ENCODE measurements around the gene KBTBD4. TPM values are rescaled to one million over a fixed set of nuclear protein-coding genes. Genes with fewer than 3 reads are reported as not detected.

KBTBD4 gene
- total and polyA plus RNA-seq, 7 experiments from 2014 or later: 15.0 to 47.2 (median 22.5) TPM

DNA sequence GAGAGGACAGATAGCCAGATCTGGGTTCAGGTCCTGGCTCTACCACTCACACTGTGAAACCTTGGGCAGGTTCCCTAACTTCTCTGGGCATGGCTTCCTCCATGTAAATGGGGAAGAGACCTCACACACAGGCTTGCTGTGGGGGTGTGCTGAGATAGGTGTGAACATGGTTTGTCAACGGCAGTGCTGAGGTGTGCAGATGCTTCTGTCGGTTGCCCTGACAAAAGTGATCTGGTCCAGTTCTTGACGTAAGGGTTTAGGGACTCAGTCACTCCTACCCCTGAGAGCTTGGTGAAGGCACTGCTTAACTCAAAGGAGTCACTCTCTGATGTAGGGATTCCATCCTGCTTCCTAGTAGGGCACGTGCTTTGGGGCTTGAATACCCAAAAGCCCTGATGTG, 13.5 kb upstream of the KBTBD4 start:
- Mint-ChIP-seq H3K27ac (peak overlapping the region in 1 of 9 donors; percentile 25), H3K36me3 (no peaks in the 10 kb centered on the region), H3K4me3 (no peak overlapping the region), H3K4me1 (peaks cover 0 to 14% (median 9%) of the 10 kb centered on the region in 7 donors), H3K27me3 (peaks cover 33 to 38% (median 36%) of the 10 kb centered on the region in 5 donors), H3K9me3 (no peaks in the 10 kb centered on the region)
- DNase-seq: no peak
- peaks cover 0 to 6% of the 10 kb centered on the region in 2 donors for H3K4me1 ChIP-seq (ENCODE audit: control insufficient read depth in 2 of 2, insufficient read depth in 2 of 2, low read length in 2 of 2)
- CTCF ChIA-PET: no interaction called here
- intact Hi-C loops (cut with micrococcal nuclease): loop anchor here in 1 of 2 donors (10.0 kb wide), 1 partner anchor 57 kb away; no protein-coding TSS in a partner anchor
- no peak overlapping the region for H3K4me3 ChIP-seq (ENCODE audit: low read length)
- H3K27me3 ChIP-seq (ENCODE audit: control insufficient read depth in 2 of 2, insufficient read depth in 2 of 2, low read length in 2 of 2): peaks cover 6 to 25% of the 10 kb centered on the region in 2 donors
- ATAC-seq: peak; percentile 19
- no peaks in the 10 kb centered on the region for H3K9me3 ChIP-seq (ENCODE audit: control insufficient read depth in 2 of 3, low read length in 3 of 3)
- POLR2A ChIA-PET: no interaction called here
- no peak overlapping the region for H3K27ac ChIP-seq (ENCODE audit: low read depth, low read length)
- no peaks in the 10 kb centered on the region for H3K36me3 ChIP-seq (ENCODE audit: control insufficient read depth in 2 of 3, insufficient read depth in 3 of 3, low read length in 3 of 3)

GRCh38 chr11:47591764-47592163, 13.0 kb upstream of the KBTBD4 start:
- POLR2A ChIA-PET: interaction anchor here (1.0 kb wide), 1 partner anchor 14 kb away, joined by 4 read pairs; no protein-coding TSS in a partner anchor
- H3K4me1 Mint-ChIP-seq: peaks cover 0 to 14% (median 9%) of the 10 kb centered on the region in 7 donors
- H3K9me3 Mint-ChIP-seq: no peaks in the 10 kb centered on the region
- H3K27me3 ChIP-seq (ENCODE audit: control insufficient read depth in 2 of 2, insufficient read depth in 2 of 2, low read length in 2 of 2): peaks cover 6 to 25% of the 10 kb centered on the region in 2 donors
- no peak for ATAC-seq
- peaks cover 33 to 38% (median 36%) of the 10 kb centered on the region in 5 donors for H3K27me3 Mint-ChIP-seq
- no peak overlapping the region for H3K4me3 ChIP-seq (ENCODE audit: low read length)
- H3K27ac Mint-ChIP-seq: peak overlapping the region in 1 of 9 donors; percentile 25
- intact Hi-C loops (cut with micrococcal nuclease): loop anchor here in 1 of 2 donors (10.0 kb wide), 1 partner anchor 57 kb away; no protein-coding TSS in a partner anchor
- CTCF ChIA-PET: no interaction called here
- H3K36me3 ChIP-seq (ENCODE audit: control insufficient read depth in 2 of 3, insufficient read depth in 3 of 3, low read length in 3 of 3): no peaks in the 10 kb centered on the region
- H3K9me3 ChIP-seq (ENCODE audit: control insufficient read depth in 2 of 3, low read length in 3 of 3): no peaks in the 10 kb centered on the region
- H3K36me3 Mint-ChIP-seq: no peaks in the 10 kb centered on the region
- peak overlapping the region in 1 of 10 donors; percentile 5 for H3K4me3 Mint-ChIP-seq
- H3K4me1 ChIP-seq (ENCODE audit: control insufficient read depth in 2 of 2, insufficient read depth in 2 of 2, low read length in 2 of 2): peaks cover 0 to 6% of the 10 kb centered on the region in 2 donors
- H3K27ac ChIP-seq (ENCODE audit: low read depth, low read length): no peak overlapping the region
- DNase-seq: no peak

- ATAC-seq: no peak
Measured at GRCh38 chr11:47589977-47590861, 11.4 kb upstream of the KBTBD4 start.

GRCh38 chr11:47589584-47589976, 10.8 kb upstream of the KBTBD4 start:
- Mint-ChIP-seq H3K4me1 (peaks cover 0 to 14% (median 9%) of the 10 kb centered on the region in 7 donors), H3K4me3 (no peak overlapping the region), H3K27ac (no peak overlapping the region), H3K27me3 (peaks cover 21 to 24% (median 23%) of the 10 kb centered on the region in 5 donors), H3K9me3 (no peaks in the 10 kb centered on the region), H3K36me3 (peaks cover 0 to 5% (median under 1%) of the 10 kb centered on the region in 5 donors)
- Histone ChIP-seq H3K4me1 (ENCODE audit: control insufficient read depth in 2 of 2, insufficient read depth in 2 of 2, low read length in 2 of 2) (peaks cover 0 to 6% of the 10 kb centered on the region in 2 donors), H3K27me3 (ENCODE audit: control insufficient read depth in 2 of 2, insufficient read depth in 2 of 2, low read length in 2 of 2) (peaks cover 6 to 23% of the 10 kb centered on the region in 2 donors), H3K36me3 (ENCODE audit: control insufficient read depth in 2 of 3, insufficient read depth in 3 of 3, low read length in 3 of 3) (peaks cover 0 to 13% (median 0%) of the 10 kb centered on the region in 3 experiments), H3K9me3 (ENCODE audit: control insufficient read depth in 2 of 3, low read length in 3 of 3) (no peaks in the 10 kb centered on the region), H3K4me3 (ENCODE audit: low read length) (no peak overlapping the region), H3K27ac (ENCODE audit: low read depth, low read length) (no peak overlapping the region)
- ChIA-PET POLR2A (no interaction called here), CTCF (no interaction called here)
- intact Hi-C loops (cut with micrococcal nuclease): no loop called here
- ATAC-seq (no peak), DNase-seq (no peak)

More at GRCh38 chr11:47589977-47590861, 11.4 kb upstream of the KBTBD4 start:
- Histone ChIP-seq H3K4me3 (ENCODE audit: low read length) (no peak overlapping the region), H3K36me3 (ENCODE audit: control insufficient read depth in 2 of 3, insufficient read depth in 3 of 3, low read length in 3 of 3) (peaks cover 0 to 6% (median 0%) of the 10 kb centered on the region in 3 experiments), H3K4me1 (ENCODE audit: control insufficient read depth in 2 of 2, insufficient read depth in 2 of 2, low read length in 2 of 2) (peaks cover 0 to 6% of the 10 kb centered on the region in 2 donors), H3K27ac (ENCODE audit: low read depth, low read length) (no peak overlapping the region), H3K27me3 (ENCODE audit: control insufficient read depth in 2 of 2, insufficient read depth in 2 of 2, low read length in 2 of 2) (peaks cover 6 to 25% of the 10 kb centered on the region in 2 donors), H3K9me3 (ENCODE audit: control insufficient read depth in 2 of 3, low read length in 3 of 3) (no peaks in the 10 kb centered on the region)
- H3K4me1 Mint-ChIP-seq: peaks cover 0 to 14% (median 9%) of the 10 kb centered on the region in 7 donors
- no peaks in the 10 kb centered on the region for H3K36me3 Mint-ChIP-seq
- H3K27me3 Mint-ChIP-seq: peaks cover 25 to 31% (median 28%) of the 10 kb centered on the region in 5 donors
- ChIA-PET CTCF (no interaction called here), POLR2A (no interaction called here)
- no peak overlapping the region for H3K4me3 Mint-ChIP-seq
- no peak for DNase-seq
- no peaks in the 10 kb centered on the region for H3K9me3 Mint-ChIP-seq
- intact Hi-C loops (cut with micrococcal nuclease): loop anchor here in 1 of 2 donors (10.0 kb wide), 1 partner anchor 55 kb away; no protein-coding TSS in a partner anchor
- no peak overlapping the region for H3K27ac Mint-ChIP-seq

GRCh38 chr11:47589118-47589517, 10.3 kb upstream of the KBTBD4 start:
- no peak overlapping the region for H3K27ac ChIP-seq (ENCODE audit: low read depth, low read length)
- ChIA-PET POLR2A (no interaction called here), CTCF (no interaction called here)
- no peaks in the 10 kb centered on the region for H3K9me3 ChIP-seq (ENCODE audit: control insufficient read depth in 2 of 3, low read length in 3 of 3)
- Mint-ChIP-seq H3K36me3 (peaks cover 3 to 10% (median 5%) of the 10 kb centered on the region in 5 donors), H3K27ac (no peak overlapping the region), H3K4me3 (no peak overlapping the region), H3K4me1 (peaks cover 0 to 14% (median 9%) of the 10 kb centered on the region in 7 donors), H3K27me3 (peaks cover 18 to 21% (median 19%) of the 10 kb centered on the region in 5 donors), H3K9me3 (no peaks in the 10 kb centered on the region)
- H3K4me3 ChIP-seq (ENCODE audit: low read length): no peak overlapping the region
- H3K36me3 ChIP-seq (ENCODE audit: control insufficient read depth in 2 of 3, insufficient read depth in 3 of 3, low read length in 3 of 3): peaks cover under 1 to 17% (median 3%) of the 10 kb centered on the region in 3 experiments
- peaks cover 0 to 6% of the 10 kb centered on the region in 2 donors for H3K4me1 ChIP-seq (ENCODE audit: control insufficient read depth in 2 of 2, insufficient read depth in 2 of 2, low read length in 2 of 2)
- peaks cover 6 to 18% of the 10 kb centered on the region in 2 donors for H3K27me3 ChIP-seq (ENCODE audit: control insufficient read depth in 2 of 2, insufficient read depth in 2 of 2, low read length in 2 of 2)
- DNase-seq (no peak), ATAC-seq (no peak)
- intact Hi-C loops (cut with micrococcal nuclease): no loop called here

DNA sequence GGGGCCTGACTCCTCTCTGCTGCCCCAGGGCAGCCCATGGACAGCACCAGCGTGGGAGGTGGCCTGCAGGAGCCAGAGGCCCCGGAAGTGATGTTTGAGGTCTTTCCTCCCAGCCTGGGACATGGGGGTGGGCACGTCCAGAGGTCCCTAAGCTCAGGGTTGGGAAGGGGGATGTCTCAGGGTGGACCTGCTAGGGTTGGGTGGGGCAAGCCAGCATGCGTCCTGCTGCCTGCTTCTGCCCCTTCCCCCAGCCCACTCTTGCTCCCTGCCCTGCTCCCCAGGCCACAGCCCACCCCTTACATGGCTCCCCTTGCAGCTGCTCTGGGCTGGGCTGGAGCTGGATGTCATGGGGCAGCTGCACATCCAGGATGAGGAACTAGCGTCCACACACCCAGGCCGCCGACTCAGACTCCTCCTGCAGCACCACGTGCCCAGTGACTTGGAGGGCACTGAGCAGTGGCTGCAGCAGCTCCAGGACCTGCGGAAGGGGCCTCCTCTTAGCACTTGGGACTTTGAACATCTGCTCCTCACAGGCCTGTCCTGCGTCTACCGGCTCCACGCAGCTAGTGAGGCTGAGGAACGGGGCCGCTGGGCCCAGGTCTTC, 9.1 kb upstream of the KBTBD4 start:
- DNase-seq: no peak
- no peaks in the 10 kb centered on the region for H3K9me3 Mint-ChIP-seq
- intact Hi-C loops (cut with micrococcal nuclease): no loop called here
- H3K36me3 Mint-ChIP-seq: peaks cover 10 to 20% (median 12%) of the 10 kb centered on the region in 5 donors
- peaks cover 13 to 30% (median 16%) of the 10 kb centered on the region in 3 experiments for H3K36me3 ChIP-seq (ENCODE audit: control insufficient read depth in 2 of 3, insufficient read depth in 3 of 3, low read length in 3 of 3)
- H3K4me3 Mint-ChIP-seq: no peak overlapping the region
- no peaks in the 10 kb centered on the region for H3K4me1 ChIP-seq (ENCODE audit: control insufficient read depth in 2 of 2, insufficient read depth in 2 of 2, low read length in 2 of 2)
- H3K27ac Mint-ChIP-seq: no peak overlapping the region
- no peak overlapping the region for H3K4me3 ChIP-seq (ENCODE audit: low read length)
- peaks cover 0 to 7% of the 10 kb centered on the region in 2 donors for H3K27me3 ChIP-seq (ENCODE audit: control insufficient read depth in 2 of 2, insufficient read depth in 2 of 2, low read length in 2 of 2)
- H3K27me3 Mint-ChIP-seq: peaks cover 7 to 11% (median 9%) of the 10 kb centered on the region in 5 donors
- ATAC-seq: peak; percentile 77
- H3K9me3 ChIP-seq (ENCODE audit: control insufficient read depth in 2 of 3, low read length in 3 of 3): no peaks in the 10 kb centered on the region
- ChIA-PET CTCF (no interaction called here), POLR2A (no interaction called here)
- H3K27ac ChIP-seq (ENCODE audit: low read depth, low read length): no peak overlapping the region
- H3K4me1 Mint-ChIP-seq: peaks cover 0 to 16% (median 2%) of the 10 kb centered on the region in 7 donors
